Pons (tissue), 1 donor: Measurements from ENCODE around the gene YIPF1.

ENCODE experiments used
- DNase-seq: peaks from one replicate; pipeline ENCODE4 v3.0.0-alpha.2; 2016; ENCODE audit warnings: low spot score

YIPF1 gene

GRCh38 chr1:53889304-53890298, at the start of gene YIPF1:
TSS of gene YIPF1 (minus strand) at chr1:53889797. CDS start at chr1:53888937, 860 bp downstream.
- peak; percentile 95 for DNase-seq

DNA sequence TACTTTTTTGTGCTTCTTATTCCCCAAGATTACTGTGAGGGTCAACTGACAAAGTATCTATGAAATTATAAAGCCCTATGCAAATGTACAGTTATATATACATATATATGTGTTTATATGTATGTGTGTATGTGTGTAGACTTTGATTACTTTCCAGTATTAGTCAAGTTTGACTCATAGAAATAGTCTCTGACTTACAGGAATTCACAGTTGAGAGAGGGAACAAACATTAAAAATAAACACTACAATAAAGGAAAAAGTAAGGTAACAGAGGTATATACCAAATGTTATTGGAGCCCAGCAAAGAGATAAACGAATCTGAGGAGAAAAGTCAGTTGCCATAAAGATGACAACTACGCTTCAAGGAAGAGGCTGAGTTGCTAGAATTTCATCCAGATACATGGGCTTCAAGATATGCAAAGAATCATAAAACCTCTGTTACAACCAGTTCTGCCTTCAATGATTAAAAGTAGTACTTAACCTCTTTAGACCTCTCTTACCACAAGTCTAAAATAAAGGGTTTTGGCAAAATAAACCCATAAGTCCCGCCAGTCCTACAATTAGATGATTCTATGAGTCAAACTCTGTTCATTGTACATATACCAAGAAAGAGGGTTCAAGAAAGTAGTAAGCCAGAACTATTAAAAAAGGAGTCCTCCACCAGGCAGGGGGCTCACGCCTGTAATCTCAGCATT, 48.7 kb upstream of the YIPF1 start:
- DNase-seq, result no peak

- no peak for DNase-seq
Observed at GRCh38 chr1:53936430-53936829, 46.8 kb upstream of the YIPF1 start.

GRCh38 chr1:53934170-53934765, 44.7 kb upstream of the YIPF1 start:
- DNase-seq, result no peak

- DNase-seq, result no peak
Observed at GRCh38 chr1:53931523-53931922, 41.9 kb upstream of the YIPF1 start.

GRCh38 chr1:53930932-53931331, 41.3 kb upstream of the YIPF1 start:
- no peak for DNase-seq

DNA sequence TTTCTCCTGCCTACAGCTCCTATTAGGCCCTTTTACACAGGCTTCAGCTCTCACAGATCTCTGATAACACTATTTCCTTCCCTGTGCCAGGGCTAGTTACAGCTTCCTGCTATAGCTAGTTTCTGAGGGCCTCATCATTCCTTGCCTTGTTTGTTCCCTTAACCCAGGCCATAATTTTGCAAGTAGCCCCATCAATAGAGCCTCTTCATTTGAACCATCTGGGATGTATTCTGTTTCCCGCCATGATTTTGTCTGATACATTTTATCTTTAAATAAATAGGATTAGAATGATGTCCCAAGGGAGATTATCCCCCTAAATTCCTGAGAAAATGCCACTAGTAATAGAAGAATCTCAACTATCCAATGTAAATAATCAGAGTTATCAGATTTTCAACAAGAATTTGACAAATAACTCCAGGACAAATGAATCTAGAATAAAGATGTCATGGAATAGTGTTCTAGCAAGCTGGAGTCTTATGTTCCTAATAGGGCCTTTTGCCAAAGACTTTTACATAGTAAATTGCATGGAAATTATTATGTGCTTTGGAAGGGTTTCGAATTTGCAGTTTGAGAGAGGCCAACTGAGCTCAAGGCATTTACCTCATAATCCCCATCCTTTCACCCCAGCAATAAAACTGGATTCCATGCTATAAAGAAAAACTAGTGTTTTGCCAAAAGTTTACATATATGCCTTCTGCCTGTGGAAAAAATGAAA, 39.8 kb upstream of the YIPF1 start:
- DNase-seq, result no peak

GRCh38 chr1:53927376-53927881, 37.8 kb upstream of the YIPF1 start:
- DNase-seq, result no peak

DNA sequence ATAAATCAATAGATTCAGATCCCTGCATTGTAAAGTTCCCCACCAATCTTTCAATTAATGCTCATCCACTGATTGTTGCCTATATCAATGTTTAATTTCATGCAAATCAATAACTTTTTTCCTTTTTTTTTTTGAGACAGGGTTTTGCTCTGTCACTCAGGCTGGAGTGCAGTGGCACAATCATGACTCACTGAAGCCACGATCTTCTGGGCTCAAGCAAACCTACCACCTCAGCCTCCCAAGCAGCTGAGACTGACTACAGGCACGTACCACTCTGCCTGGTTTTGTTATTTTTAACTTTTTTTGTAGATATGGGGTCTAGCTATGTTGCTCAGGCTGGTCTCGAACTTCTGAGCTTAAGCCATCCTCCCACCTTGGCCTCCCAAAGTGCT, 30.1 kb upstream of the YIPF1 start:
- DNase-seq, result no peak

- DNase-seq, result no peak
Observed at GRCh38 chr1:53918343-53918742, 28.7 kb upstream of the YIPF1 start.

DNA sequence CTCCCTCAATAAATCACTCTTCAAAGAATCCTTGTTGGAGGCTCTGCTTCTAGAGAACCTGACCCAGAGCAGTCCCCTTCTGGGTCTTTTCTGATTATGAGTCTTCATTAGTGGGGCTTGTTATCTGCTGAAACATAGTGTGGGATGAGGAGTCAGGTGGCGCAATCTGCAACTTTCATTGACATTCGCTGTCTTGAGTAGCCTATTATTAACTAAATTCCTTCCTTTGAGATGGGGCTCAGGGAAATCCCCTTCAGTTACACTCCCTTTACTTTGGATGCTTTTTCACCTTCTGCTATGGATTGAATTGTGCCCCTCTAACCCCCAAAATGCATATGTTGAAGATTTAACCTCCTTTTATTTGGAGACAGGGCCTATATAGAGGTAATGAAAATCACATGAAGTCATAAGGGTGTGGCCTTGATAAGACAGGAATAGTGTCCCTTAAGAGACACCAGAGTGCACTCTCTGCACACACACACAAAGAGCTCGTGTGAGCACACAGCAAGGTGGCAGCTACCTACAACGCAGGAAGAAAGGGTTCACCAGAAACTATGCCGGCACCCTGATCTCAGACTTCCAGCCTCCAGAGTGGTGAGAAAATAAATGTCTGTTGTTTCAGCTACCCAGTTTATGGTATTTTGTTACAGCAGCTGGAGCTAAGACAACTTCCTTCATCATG, 23.9 kb upstream of the YIPF1 start:
- no peak for DNase-seq

GRCh38 chr1:53911442-53911841, 21.8 kb upstream of the YIPF1 start:
- DNase-seq, result no peak

- no peak for DNase-seq
Observed at GRCh38 chr1:53909946-53910345, 20.3 kb upstream of the YIPF1 start.

GRCh38 chr1:53906121-53906520, 16.5 kb upstream of the YIPF1 start:
- no peak for DNase-seq

- DNase-seq, result no peak
Observed at GRCh38 chr1:53905509-53905908, 15.9 kb upstream of the YIPF1 start.

- no peak for DNase-seq
Observed at GRCh38 chr1:53902235-53903138, 12.9 kb upstream of the YIPF1 start.

DNA sequence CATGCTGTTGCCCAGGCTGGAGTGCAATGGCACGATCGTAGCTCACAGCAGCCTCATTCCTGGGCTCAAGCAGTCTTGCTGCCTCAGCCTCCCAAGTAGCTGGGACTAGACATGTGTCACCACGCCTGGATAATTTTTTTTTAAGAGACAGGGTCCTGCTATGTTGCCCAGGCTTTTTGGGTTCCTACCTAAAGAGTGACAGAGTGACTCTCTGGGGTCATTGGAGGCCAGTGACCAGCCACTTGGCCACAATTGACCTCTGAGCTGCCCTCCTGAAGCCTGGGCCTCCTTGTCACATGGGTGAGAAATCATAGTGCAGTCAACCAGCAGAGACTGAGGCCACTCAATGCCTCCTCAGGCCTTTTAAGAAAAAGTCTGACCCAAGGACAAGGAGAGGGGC, 10.1 kb upstream of the YIPF1 start:
- no peak for DNase-seq

DNA sequence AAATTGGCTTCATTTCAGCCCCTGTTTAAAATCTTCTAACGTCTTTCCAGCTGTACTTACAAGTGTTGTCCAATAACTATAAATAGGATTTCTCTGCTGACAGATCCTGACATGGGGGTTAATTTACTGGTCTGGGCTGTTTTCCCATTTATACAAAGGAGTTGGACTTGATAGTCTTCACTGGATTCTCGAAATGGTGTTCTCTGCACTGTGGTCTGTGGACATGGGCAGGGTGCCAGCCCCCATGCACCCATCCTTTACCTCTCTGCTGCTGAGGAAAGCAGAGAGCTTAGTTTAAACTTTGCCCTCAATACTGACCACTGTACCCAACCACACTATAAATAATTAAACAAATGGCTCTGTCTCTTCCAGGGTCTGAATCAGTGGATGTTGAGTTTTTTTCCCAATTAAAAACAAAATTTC, 9.6 kb upstream of the YIPF1 start:
- peak; percentile 23 for DNase-seq

DNA sequence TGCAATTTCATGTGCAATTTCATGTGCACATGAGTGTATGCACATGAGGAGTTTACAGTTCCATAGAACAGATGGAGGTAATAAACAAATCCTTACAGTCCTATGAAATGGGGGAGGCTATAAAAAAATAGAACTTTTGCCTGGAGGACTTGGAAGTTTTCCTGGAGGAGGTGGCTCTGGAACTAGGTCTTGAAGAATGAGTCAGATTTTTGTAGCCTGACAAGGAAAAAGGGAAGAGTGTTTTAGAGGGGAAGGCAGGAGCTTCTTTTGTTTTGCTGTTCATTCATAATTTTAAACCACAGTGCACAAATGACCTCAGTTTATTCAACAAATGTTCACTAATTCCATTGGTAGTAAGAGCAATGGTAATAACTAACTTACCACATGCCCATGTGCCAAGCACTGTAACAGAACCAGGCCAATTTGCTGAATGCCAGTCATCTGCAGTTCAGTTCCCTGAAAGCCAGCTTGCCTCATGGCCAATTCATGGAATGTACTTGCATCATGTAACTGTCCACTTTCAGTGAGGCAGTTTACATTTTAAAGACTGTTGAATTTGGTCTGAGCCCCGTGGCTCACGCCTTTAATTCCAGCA, 7.1 kb upstream of the YIPF1 start:
- DNase-seq, result peak; percentile 37

DNA sequence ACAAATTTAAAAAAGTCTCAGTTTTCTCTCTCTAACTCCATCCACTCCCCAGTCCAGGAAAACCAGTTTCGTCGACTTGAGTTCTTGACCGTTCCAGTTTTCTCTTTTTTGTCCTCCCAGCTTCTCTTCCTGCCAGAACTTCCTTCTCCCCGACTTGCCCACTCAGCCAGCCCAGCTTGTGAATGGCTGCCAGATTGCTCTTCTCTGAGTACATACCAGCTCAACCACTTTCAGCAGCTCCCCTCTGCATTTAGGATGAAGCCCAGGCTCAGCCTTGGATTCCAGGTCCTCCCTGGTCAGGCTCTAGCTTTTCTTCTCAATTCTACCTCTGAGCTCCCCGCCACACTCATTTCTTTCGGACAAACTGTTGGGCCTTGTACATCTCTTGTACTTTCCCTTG, 5.8 kb upstream of the YIPF1 start:
- DNase-seq, result no peak
